T-helper 9 cell (primary cell): ENCODE measurements around the gene TEX264.

Experiments
- DNase-seq: peaks from one replicate; pipeline ENCODE4 v3.0.0-alpha.2; 2020

TEX264 gene

GRCh38 chr3:51675201-51675611 lies 4.2 kb downstream of the TEX264 start:
- no peak for DNase-seq

- no peak for DNase-seq
These were observed 5.1 kb downstream of the TEX264 start for GRCh38 chr3:51676102-51676640.

- no peak for DNase-seq
These were observed 6.3 kb downstream of the TEX264 start for GRCh38 chr3:51677358-51677757.

- DNase-seq: no peak
These were observed 7.1 kb downstream of the TEX264 start for GRCh38 chr3:51678186-51678585.

- DNase-seq: no peak
These were observed 7.6 kb downstream of the TEX264 start for GRCh38 chr3:51678641-51679040.

- no peak for DNase-seq
These were observed 8.3 kb downstream of the TEX264 start for GRCh38 chr3:51679318-51679717.

GRCh38 chr3:51679777-51680176 lies 8.7 kb downstream of the TEX264 start:
- DNase-seq: no peak

- DNase-seq: no peak
These were observed 9.1 kb downstream of the TEX264 start for GRCh38 chr3:51680196-51680595.

- no peak for DNase-seq
These were observed 9.7 kb downstream of the TEX264 start for GRCh38 chr3:51680663-51681230.

- DNase-seq: peak; percentile 37
These were observed 10.4 kb downstream of the TEX264 start for GRCh38 chr3:51681453-51681852.

- peak; percentile 54 for DNase-seq
These were observed 11.0 kb downstream of the TEX264 start for GRCh38 chr3:51682079-51682478.

GRCh38 chr3:51682526-51682925 lies 11.5 kb downstream of the TEX264 start:
- DNase-seq: no peak

GRCh38 chr3:51683566-51683965 lies 12.5 kb downstream of the TEX264 start:
- DNase-seq: no peak

- no peak for DNase-seq
These were observed 14.1 kb downstream of the TEX264 start for GRCh38 chr3:51684971-51685751.

- DNase-seq: no peak
These were observed 15.0 kb downstream of the TEX264 start for GRCh38 chr3:51686056-51686455.

GRCh38 chr3:51686512-51687215 lies 15.6 kb downstream of the TEX264 start:
- DNase-seq: peak; percentile 77

- no peak for DNase-seq
These were observed 16.6 kb downstream of the TEX264 start for GRCh38 chr3:51687431-51688205.

GRCh38 chr3:51688206-51688600 lies 17.2 kb downstream of the TEX264 start:
- no peak for DNase-seq

GRCh38 chr3:51691021-51691420 lies 20.0 kb downstream of the TEX264 start:
- no peak for DNase-seq

- no peak for DNase-seq
These were observed 20.9 kb downstream of the TEX264 start for GRCh38 chr3:51691949-51692348.

GRCh38 chr3:51692980-51693395 lies 21.9 kb downstream of the TEX264 start:
- no peak for DNase-seq

GRCh38 chr3:51696954-51697353 lies 25.9 kb downstream of the TEX264 start:
- DNase-seq: no peak

- no peak for DNase-seq
These were observed 27.2 kb downstream of the TEX264 start for GRCh38 chr3:51698209-51698608.
